Fibroblast of lung (primary cell): ENCODE data around the gene BTBD16.

Source experiments
- CTCF ChIP-seq, 2 donors: IDR thresholded peaks in 1 of 2; conservative IDR thresholded peaks in 1 of 2; 1 replicate in 1 of 2; 2 replicates in 1 of 2; pipeline ENCODE4 v1.5.1; 2011 to 2012; ENCODE audit warnings: low read length in 2 of 2, control low read depth in 1 of 2, inconsistent platforms in 1 of 2, low read depth in 1 of 2, mild to moderate bottlenecking in 1 of 2
- EZH2 ChIP-seq: IDR thresholded peaks from 2 replicates; pipeline ENCODE4 v1.5.1; 2012; ENCODE audit warnings: low read length, control low read depth, mild to moderate bottlenecking; ENCODE audit errors: missing control alignments

- TF ChIP-seq CTCF (conservative IDR thresholded peaks at IDR 0.05 in 1 of 2, IDR thresholded peaks at IDR 0.05 in 1 of 2; ENCODE audit: low read depth in 1 of 2, low read length in 2 of 2) (no peak), EZH2 (no peak)
Measured at GRCh38 chr10:122282253-122282671, 11.2 kb downstream of the BTBD16 start.
